Mucosa of stomach (tissue), 1 donor: ENCODE data around the gene ATP13A3.
"Not testable (repeated sequence)": the region's sequence is repeated elsewhere in the genome, so short reads cannot be mapped to it uniquely, and the experiment has no call there.

Experiments used
- H3K27me3 ChIP-seq: one replicate; pipeline ENCODE4 v1.7.0; 2013; ENCODE audit warnings: mild to moderate bottlenecking, low read length; ENCODE audit not compliant: control insufficient read depth, insufficient read depth
- H3K36me3 ChIP-seq: one replicate; pipeline ENCODE4 v1.7.0; 2013; ENCODE audit warnings: low read length; ENCODE audit not compliant: control insufficient read depth, insufficient read depth
- H3K4me1 ChIP-seq: one replicate; pipeline ENCODE4 v1.7.0; 2013; ENCODE audit warnings: mild to moderate bottlenecking, low read length; ENCODE audit not compliant: control insufficient read depth, insufficient read depth
- H3K4me3 ChIP-seq: one replicate; pipeline ENCODE4 v1.7.0; 2013; ENCODE audit warnings: low read length
- H3K9ac ChIP-seq: one replicate; pipeline ENCODE4 v1.7.0; 2013; ENCODE audit warnings: mild to moderate bottlenecking, low read length, moderate library complexity
- H3K9me3 ChIP-seq: one replicate; pipeline ENCODE4 v1.7.0; 2013; ENCODE audit warnings: mild to moderate bottlenecking, low read length, moderate library complexity; ENCODE audit not compliant: control insufficient read depth
- donor health status: Pancreatic carcinoma.

ATP13A3 gene

DNA sequence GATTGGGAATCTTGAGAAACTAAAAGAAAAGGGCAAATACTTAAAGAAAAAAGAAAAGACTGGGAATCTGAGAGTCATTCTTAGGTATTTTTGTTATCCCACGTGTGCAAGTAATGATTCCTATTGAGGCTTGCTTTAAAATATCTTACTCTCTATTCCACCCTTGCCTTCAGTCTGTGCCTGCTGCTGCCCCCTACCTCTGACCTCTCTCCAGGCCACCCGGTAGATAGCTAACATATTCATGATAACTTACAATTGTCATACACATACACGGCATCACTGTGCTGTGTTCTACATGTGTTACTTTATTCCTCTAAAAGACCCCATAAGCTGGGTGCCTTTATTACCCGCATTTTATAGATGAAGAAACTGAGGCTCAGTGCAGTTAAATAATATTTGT, 27.8 kb upstream of the ATP13A3 start:
- Histone ChIP-seq H3K9ac (no peak overlapping the region), H3K4me1 (peaks cover 8% of the 10 kb centered on the region), H3K27me3 (no peaks in the 10 kb centered on the region), H3K9me3 (no peaks in the 10 kb centered on the region), H3K36me3 (no peaks in the 10 kb centered on the region), H3K4me3 (no peak overlapping the region)

DNA sequence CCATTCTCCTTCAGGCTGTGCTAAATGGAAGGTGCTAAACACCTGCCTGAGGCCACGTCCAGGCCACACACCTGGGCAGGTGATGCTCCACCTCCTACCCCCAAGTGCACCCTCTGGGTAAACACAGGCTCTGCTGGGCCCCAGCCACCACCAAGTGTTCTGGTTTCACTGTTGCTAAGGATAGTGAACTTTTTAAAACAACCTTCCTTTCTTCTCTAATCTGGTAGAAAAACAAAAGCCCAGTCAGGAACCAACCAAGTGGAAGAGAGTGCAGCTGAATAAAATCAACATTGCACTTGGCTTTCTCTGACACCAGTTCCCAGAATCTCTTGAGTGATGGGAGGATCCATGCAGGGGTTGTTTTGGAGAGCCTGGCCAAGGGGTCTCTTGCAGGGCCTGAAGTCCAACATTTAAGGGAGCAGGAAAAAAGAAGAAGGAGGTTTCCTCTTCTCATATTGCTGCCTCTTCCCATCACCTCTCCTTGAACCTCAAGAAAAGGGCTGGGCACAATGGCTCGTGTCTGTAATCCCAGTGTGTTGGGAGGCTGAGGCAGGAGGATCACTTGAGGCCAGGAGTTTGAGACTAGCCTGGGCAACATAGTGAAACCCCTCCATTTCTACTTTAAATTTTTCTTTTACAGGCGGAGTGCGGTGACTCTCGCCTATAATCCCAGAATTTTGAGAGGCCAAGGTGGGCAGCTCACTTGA, 26.2 kb upstream of the ATP13A3 start:
- no peaks in the 10 kb centered on the region for H3K27me3 ChIP-seq
- no peaks in the 10 kb centered on the region for H3K9me3 ChIP-seq
- H3K9ac ChIP-seq, result no peak overlapping the region
- H3K4me1 ChIP-seq, result peaks cover 8% of the 10 kb centered on the region
- no peak overlapping the region for H3K4me3 ChIP-seq
- H3K36me3 ChIP-seq, result no peaks in the 10 kb centered on the region

DNA sequence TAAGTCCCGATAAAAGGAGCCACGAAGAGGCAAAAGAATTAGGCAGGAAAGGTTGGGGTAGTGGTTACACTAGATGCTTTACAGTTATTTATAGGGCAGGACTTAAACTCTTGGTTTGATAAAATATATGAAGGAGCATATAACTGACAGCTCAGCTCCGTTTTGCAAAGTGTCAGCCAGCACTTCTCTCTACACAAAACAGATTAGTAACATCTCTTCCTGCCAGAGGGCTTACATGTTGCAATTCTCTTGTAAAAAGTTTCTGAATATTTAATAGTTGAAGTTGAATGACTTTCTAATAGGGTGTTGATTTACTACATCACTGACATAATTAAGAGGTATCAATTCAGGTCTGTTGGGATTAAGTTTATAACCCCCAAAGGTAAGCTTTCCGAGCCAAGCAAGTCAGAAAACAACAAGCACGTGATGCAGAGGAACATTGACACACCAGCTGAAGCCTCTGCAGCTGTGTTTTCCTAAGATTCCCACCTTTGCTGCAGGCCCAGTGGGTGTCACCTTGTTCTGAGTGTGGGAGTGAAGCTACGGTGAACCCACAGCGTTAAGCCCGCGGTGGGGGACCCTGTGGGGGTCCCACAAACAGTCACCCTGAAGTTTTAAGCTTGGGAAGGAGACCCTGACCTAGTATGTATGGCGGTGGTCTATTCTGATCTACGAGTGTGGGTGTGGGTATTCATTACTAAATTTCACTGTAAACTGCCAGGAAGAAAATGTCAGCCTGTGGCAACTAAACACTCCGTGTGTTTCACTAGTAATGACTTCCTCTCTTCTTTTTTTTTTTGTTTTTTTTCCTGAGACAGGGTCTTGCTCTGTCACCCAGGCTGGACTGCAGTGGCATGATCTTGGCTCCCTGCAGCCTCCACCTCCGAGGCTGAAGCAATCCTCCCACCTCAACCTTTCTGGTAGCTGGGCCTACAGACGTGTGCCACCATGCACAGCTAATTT, 22.0 kb upstream of the ATP13A3 start:
- no peaks in the 10 kb centered on the region for H3K36me3 ChIP-seq
- H3K9me3 ChIP-seq, result no peaks in the 10 kb centered on the region
- H3K4me1 ChIP-seq, result peaks cover 8% of the 10 kb centered on the region
- no peak overlapping the region for H3K4me3 ChIP-seq
- H3K9ac ChIP-seq, result no peak overlapping the region
- no peaks in the 10 kb centered on the region for H3K27me3 ChIP-seq

DNA sequence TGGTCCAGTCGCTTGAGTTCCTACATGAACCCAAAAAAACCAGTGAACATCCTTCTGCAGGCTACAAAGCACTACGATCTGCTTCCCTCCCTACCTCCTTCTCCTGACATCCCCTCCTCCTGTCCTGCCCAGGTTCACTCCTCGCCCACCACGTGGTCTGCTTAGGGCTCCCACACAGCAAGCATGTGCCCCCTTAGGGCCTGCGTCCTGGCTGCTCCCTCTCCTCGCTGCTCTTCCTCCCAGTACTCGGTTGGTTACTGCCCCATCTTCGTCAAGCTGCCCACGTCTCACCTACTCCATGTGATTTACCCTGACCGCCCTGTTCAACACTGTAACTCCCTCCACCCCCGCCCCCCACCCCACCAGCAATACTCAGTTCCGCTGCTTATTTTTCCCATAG, 20.8 kb upstream of the ATP13A3 start:
- H3K4me3 ChIP-seq, result no peak overlapping the region
- no peaks in the 10 kb centered on the region for H3K9me3 ChIP-seq
- no peaks in the 10 kb centered on the region for H3K27me3 ChIP-seq
- peaks cover under 1% of the 10 kb centered on the region for H3K4me1 ChIP-seq
- H3K36me3 ChIP-seq, result no peaks in the 10 kb centered on the region
- no peak overlapping the region for H3K9ac ChIP-seq

DNA sequence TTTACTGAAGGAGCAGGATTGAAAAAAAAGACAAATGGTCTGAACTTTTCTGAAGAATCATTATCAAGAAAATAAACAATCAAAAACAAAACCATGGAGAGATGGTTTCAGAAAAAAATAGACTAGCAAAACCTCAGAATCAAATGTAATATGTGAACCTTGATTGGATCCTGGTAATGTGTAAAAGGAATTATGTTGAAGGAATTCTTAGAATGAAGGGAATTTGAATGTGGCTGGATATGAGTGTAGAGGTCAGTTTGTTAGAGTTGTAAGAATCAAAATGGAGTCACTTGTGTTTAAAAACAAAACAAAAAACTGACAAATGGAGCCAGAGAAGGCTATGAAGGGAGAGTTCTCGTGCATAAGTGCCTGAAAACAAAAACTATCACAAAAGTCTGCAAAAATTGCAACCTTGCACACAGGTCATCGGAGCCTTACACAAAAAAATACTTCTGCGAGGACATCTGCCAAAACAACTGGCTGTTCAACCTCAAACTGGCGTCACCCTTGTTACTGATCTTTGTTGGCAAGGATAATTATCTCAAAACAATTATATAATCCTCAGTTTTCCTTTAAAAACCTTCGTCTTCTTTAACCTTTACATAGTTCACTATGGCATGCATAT, 19.1 kb upstream of the ATP13A3 start:
- no peak overlapping the region for H3K9ac ChIP-seq
- H3K9me3 ChIP-seq, result no peaks in the 10 kb centered on the region
- H3K4me3 ChIP-seq, result no peak overlapping the region
- H3K27me3 ChIP-seq, result no peaks in the 10 kb centered on the region
- H3K4me1 ChIP-seq, result no peaks in the 10 kb centered on the region
- H3K36me3 ChIP-seq, result no peaks in the 10 kb centered on the region

DNA sequence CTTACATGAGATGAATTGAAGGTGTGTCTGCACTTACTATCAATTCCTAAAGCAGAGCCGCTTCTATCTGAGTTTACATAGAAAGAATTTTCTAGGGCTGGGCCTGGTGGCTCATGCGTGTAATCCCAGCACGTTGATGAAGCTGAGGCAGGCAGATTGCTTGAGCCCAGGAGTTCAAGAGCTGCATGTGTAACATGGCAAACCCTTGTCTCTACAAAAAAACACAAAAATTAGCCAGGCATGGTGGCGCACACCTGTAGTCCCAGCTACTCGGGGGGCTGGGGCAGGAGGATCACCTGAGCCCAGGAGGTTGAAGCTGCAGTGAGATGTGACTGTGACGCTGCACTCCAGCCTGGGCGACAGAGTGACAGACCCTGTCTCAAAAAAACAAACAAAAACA, 18.1 kb upstream of the ATP13A3 start:
- Histone ChIP-seq H3K36me3 (no peaks in the 10 kb centered on the region), H3K4me3 (no peak overlapping the region), H3K9me3 (no peaks in the 10 kb centered on the region), H3K9ac (no peak overlapping the region), H3K4me1 (no peaks in the 10 kb centered on the region), H3K27me3 (no peaks in the 10 kb centered on the region)

DNA sequence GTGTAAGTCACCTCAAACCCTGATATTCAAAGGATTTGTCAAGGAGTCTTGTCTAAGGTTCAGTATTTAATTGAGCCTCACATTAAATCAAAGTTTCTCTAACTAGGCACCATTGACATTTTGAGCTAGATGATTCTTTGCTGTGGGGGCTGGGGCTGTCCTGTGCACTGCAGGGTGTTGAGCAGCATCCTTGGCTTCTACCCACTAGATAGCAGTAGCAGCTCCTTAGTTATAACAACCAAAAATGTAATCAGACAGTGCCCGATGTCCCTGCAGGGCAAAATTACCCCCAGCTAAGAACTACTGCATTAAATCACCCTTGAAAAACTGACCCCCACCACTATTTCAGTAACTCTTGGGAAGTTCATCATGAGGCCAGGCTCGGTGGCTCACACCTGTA, 17.3 kb upstream of the ATP13A3 start:
- H3K27me3 ChIP-seq, result no peaks in the 10 kb centered on the region
- no peak overlapping the region for H3K9ac ChIP-seq
- no peak overlapping the region for H3K4me3 ChIP-seq
- H3K9me3 ChIP-seq, result no peaks in the 10 kb centered on the region
- H3K4me1 ChIP-seq, result no peaks in the 10 kb centered on the region
- H3K36me3 ChIP-seq, result no peaks in the 10 kb centered on the region

DNA sequence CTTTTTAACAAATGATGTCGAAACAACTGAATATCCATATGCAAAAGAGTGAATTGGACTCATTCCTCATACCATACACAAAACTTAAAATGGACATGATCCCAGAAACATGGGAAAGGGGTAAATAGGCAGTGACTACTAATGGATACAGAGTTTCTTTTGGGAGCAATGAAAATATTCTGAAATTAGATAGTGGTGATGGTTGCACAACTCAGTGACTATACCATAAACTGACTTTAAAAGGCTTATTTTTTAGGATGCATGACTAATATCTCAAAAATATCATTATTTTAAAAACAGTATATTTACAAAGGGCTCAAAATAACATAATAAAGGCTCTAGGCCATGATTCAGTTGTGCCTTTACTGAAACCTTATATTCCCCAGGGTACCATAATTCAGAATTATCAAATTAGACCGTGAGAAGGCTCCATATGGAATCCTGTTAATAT, 16.3 kb upstream of the ATP13A3 start:
- H3K9me3 ChIP-seq, result no peaks in the 10 kb centered on the region
- no peak overlapping the region for H3K9ac ChIP-seq
- peaks cover 3% of the 10 kb centered on the region for H3K4me1 ChIP-seq
- no peak overlapping the region for H3K4me3 ChIP-seq
- no peaks in the 10 kb centered on the region for H3K36me3 ChIP-seq
- H3K27me3 ChIP-seq, result no peaks in the 10 kb centered on the region

DNA sequence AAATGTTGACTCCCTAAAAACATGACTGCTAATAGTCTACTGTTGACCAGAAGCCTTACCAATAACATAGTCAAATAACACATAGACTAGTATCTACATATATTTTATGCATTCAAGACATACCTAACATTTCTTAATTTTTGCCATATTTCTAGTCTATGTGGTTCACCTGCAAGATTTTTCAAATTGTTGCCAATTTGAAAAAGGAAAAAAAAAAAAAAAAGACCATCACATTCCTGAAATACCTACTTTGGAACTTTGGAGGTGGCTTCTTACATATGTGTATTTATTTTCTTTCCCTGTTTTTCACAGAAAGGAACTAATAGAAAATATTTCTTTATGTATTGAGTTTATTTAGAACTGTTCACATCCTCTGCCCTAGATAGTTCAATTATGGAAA, 13.4 kb upstream of the ATP13A3 start:
- peaks cover 20% of the 10 kb centered on the region for H3K4me1 ChIP-seq
- H3K9ac ChIP-seq, result no peak overlapping the region
- no peaks in the 10 kb centered on the region for H3K36me3 ChIP-seq
- no peaks in the 10 kb centered on the region for H3K9me3 ChIP-seq
- H3K4me3 ChIP-seq, result no peak overlapping the region
- no peaks in the 10 kb centered on the region for H3K27me3 ChIP-seq

DNA sequence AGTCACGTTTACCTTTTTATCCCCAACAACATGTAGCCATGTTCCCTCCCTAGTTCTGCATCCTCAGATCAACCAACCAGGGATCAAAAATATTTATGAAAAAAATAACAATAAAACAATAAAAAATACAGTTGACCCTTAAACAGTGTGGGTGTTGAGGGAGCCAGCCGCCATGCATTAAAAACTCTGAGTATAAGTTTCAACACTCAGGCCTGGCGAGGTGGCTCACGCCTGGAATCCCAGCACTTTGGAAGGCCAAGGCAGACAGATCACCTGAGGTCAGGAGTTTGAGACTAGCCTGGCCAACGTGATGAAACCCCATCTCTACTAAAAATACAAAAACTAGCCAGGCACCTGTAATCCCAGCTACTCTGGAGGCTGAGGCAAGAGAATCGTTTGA, 12.7 kb upstream of the ATP13A3 start:
- not testable (repeated sequence) for H3K9me3 ChIP-seq, H3K4me3 ChIP-seq
- peaks cover 27% of the 10 kb centered on the region for H3K4me1 ChIP-seq

DNA sequence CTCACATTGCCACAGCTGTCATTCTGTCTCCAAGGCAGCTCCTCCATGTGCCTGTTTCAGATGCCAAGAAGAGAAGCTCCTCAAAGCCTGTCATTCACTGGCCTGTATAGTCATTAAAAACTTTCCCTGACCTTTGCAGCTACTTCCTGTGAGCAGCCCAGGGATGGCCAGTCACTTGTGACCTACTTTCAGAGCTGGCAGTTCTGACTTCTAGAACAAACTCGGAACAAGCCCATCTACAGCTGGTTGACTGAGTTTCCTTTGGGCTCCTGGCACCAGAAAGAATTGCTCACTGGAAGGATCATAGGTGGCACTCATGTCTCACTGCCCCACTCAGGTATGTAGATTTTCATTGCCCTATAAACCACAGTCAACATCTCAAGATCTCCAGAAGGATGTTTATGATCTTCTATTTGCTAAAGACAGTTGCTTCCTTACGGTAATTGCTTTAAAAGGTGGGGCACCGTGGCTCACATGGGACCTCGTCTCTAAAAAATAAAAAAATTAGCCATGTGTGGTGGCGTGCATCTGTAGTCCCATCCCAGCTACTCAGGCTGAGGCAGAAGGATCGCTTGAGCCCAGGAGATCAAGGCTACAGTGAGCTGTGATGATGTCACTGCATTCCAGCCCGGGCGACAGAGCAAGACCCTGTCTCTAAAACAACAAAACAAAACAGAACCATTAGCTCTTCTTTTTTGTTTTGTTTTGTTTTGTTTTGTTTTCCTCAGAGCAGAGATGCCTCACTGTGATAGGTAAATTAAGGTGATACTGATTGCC, 11.2 kb upstream of the ATP13A3 start:
- Histone ChIP-seq H3K27me3 (no peaks in the 10 kb centered on the region), H3K9me3 (no peaks in the 10 kb centered on the region), H3K36me3 (no peaks in the 10 kb centered on the region), H3K4me3 (no peak overlapping the region), H3K9ac (no peak overlapping the region), H3K4me1 (peaks cover 35% of the 10 kb centered on the region)

More for the DNA sequence above, 12.7 kb upstream of the ATP13A3 start:
- H3K27me3 ChIP-seq, H3K9ac ChIP-seq, H3K36me3 ChIP-seq: not testable (repeated sequence)
